Left ventricle myocardium inferior (tissue), 1 donor: Measurements from ENCODE around the gene C17orf113. TPM values are rescaled to one million over a fixed set of nuclear protein-coding genes. Genes with fewer than 3 reads are reported as not detected.
A peak's percentile ranks its signal among the peaks of the same experiment; 100 is the strongest.
"Not testable (repeated sequence)": the region's sequence is repeated elsewhere in the genome, so short reads cannot be mapped to it uniquely, and the experiment has no call there.

Source experiments
- DNase-seq: peaks from one replicate; pipeline ENCODE4 v3.0.0-alpha.2; 2020
- H3K27ac ChIP-seq: fragments of 200-600 bp; replicated peaks from 2 replicates; pipeline ENCODE4 v1.8.0; 2021
- H3K27me3 ChIP-seq: fragments of 200-600 bp; 2 replicates; pipeline ENCODE4 v1.8.0; 2021; ENCODE audit warnings: low read depth
- H3K36me3 ChIP-seq: fragments of 200-600 bp; 2 replicates; pipeline ENCODE4 v1.8.0; 2021
- H3K4me1 ChIP-seq: fragments of 200-600 bp; 2 replicates; pipeline ENCODE4 v1.8.0; 2021
- H3K4me3 ChIP-seq: fragments of 200-600 bp; 2 replicates; pipeline ENCODE4 v1.8.0; 2021; ENCODE audit warnings: mild to moderate bottlenecking, moderate library complexity
- H3K9me3 ChIP-seq: fragments of 200-600 bp; replicated peaks from 2 replicates; pipeline ENCODE4 v1.8.0; 2021
- intact Hi-C: fragments of 100-400 bp; cut with micrococcal nuclease; formaldehyde crosslinking; loops from one replicate; pipeline ENCODE4 v1.11.0; 2022
- total RNA-seq: library from RNA; stranded (reverse); fragmentation: NEBNext Ultra II Directional; extraction: Animal tissue kit (Norgen Biotek cat#: 25700); gene quantifications from one replicate; pipeline ENCODE4 v1.2.1, GENCODE V29; 2021
- TF ChIP-seq, protein P1 (sequence below): fragments of 200-600 bp; IDR thresholded peaks from 2 replicates; pipeline ENCODE4 v1.8.0; 2021; ENCODE audit warnings: antibody characterized with exemption, mild to moderate bottlenecking, borderline replicate concordance
- donor health status: DM: no; HTN: yes; CAD: no; lungs with severe emphysema.

C17orf113 gene
- total RNA-seq, 1 donor from 2014 or later, result 0.63 TPM

DNA sequence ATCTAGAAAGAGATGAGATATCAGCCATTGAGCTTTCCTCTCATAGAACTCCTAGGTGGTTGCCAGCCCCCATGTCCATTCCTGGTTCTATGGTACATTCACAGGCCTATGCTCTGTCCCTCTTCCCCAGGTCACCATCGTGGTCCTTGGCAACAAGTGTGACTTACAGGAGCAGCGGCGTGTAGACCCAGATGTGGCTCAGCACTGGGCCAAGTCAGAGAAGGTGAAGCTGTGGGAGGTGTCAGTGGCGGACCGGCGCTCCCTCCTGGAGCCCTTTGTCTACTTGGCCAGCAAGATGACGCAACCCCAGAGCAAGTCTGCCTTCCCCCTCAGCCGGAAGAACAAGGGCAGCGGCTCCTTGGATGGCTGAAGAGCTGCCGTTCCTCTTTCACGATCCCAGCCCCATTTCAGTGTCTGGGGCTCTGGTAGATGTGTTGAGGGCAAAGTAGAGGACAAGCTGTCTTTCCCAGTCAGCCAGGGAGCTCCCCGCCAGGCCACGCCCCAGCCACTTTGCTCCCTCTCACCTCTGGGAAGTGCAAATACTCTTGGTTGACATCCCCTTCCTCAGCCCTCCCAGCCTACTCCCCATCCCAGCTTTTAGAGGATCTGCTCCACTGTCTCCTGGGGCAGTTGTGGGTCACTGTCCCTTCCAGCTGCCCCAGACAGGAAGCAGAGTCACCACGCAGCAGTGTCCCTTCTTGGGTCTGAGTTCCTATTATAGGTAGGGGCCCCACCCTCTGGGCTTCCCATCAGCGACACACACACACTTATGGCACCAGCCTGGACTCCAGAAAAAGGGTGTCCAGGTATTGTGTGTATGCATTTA is 26.7 kb downstream of the C17orf113 start:
- peaks cover 16% of the 10 kb centered on the region for H3K27me3 ChIP-seq
- intact Hi-C loops, result loop anchor here (5.0 kb wide), 1 partner anchor 94 kb away; no protein-coding TSS in a partner anchor
- TF ChIP-seq, protein P1, sequence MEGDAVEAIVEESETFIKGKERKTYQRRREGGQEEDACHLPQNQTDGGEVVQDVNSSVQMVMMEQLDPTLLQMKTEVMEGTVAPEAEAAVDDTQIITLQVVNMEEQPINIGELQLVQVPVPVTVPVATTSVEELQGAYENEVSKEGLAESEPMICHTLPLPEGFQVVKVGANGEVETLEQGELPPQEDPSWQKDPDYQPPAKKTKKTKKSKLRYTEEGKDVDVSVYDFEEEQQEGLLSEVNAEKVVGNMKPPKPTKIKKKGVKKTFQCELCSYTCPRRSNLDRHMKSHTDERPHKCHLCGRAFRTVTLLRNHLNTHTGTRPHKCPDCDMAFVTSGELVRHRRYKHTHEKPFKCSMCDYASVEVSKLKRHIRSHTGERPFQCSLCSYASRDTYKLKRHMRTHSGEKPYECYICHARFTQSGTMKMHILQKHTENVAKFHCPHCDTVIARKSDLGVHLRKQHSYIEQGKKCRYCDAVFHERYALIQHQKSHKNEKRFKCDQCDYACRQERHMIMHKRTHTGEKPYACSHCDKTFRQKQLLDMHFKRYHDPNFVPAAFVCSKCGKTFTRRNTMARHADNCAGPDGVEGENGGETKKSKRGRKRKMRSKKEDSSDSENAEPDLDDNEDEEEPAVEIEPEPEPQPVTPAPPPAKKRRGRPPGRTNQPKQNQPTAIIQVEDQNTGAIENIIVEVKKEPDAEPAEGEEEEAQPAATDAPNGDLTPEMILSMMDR, result no peak
- H3K36me3 ChIP-seq, result peaks cover 31% of the 10 kb centered on the region
- H3K4me1 ChIP-seq, result peaks cover 43% of the 10 kb centered on the region
- H3K9me3 ChIP-seq, result no peaks in the 10 kb centered on the region
- H3K27ac ChIP-seq, result peak overlapping the region; percentile 83
- peak; percentile 35 for DNase-seq
- H3K4me3 ChIP-seq, result no peak overlapping the region

DNA sequence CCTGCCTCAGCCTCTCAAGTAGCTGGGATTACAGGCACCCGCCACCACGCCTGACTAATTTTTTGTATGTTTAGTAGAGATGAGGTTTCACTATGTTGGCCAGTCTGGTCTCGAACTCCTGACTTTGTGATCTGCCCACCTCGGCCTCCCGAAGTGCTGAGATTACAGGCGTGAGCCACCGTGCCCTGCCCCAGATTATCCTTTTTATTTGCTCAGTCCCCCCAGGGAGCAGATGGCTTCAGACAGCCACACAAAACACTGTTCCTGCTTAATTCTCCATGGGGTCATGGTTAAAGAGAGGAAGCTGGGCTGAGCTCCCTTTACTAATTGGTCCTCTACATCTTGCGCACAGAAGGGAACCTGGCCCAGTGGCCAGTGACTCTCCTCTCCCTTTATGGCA is 29.6 kb downstream of the C17orf113 start:
- DNase-seq, H3K27ac ChIP-seq, H3K27me3 ChIP-seq, H3K9me3 ChIP-seq: not testable (repeated sequence)
- intact Hi-C loops, result loop anchor here (5.0 kb wide), 1 partner anchor 96 kb away; no protein-coding TSS in a partner anchor
- peaks cover 71% of the 10 kb centered on the region for H3K4me1 ChIP-seq
- H3K4me3 ChIP-seq, result peak overlapping the region; percentile 87
- peaks cover 31% of the 10 kb centered on the region for H3K36me3 ChIP-seq

DNA sequence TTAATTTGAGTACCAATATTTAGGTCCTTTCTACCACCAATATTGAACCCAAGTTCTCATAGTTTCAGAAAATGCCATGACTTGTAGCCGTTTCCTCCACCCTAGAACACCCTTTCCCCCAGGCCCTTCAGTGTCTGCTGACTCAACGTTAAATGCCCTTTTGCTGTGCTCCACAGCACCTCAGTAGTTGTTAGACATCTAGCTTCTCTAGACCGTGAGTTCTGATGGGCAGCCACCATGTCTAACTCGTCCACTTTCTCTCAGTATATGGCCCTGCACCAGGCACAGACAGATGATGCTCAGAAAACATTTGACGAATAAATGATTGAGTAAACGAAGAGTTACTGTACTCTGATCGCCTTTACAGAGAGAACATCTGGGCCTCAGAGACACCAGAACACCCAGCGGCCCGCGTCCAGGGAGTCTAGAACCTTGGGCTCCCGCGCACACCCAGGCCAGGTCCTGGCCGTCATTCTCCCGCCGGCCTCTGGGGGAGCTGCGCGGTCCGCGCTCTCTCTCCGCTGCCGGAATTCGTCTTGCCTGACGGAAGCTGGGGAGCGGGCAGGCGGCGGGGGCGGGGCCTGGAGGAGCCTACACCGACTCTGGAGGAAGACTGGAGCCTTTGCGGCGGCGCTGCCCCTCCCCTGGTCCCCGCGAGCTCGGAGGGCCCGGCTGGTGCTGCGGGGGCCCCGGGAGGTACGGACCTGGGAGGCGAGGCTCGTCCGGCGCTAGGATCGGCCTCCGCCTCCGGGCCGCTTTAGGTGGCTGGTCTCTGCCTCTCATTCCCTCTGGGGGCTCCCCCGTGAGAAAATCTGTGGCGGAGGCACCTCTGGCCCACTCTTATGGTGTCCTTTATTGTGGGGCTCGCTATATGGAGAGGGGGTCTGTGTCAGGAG is 30.6 kb downstream of the C17orf113 start, which contains the start of gene NKIRAS2:
Gene NKIRAS2, plus strand, starts transcription at position 582 of the 896 bp plus-strand sequence. CDS start 1,488 bp downstream, outside the sequence.
- H3K9me3 ChIP-seq, result no peaks in the 10 kb centered on the region
- peaks cover 31% of the 10 kb centered on the region for H3K36me3 ChIP-seq
- TF ChIP-seq, protein P1, result peak; percentile 98
- peak within 1 kb of the TSS; percentile 88 for H3K27ac ChIP-seq
- peaks cover 74% of the 10 kb centered on the region for H3K4me1 ChIP-seq
- peak within 1 kb of the TSS; percentile 87 for H3K4me3 ChIP-seq
- intact Hi-C loops, result loop anchor here (5.0 kb wide), 1 partner anchor 98 kb away; no protein-coding TSS in a partner anchor
- no peaks in the 10 kb centered on the region for H3K27me3 ChIP-seq
- peak; percentile 95 for DNase-seq

DNA sequence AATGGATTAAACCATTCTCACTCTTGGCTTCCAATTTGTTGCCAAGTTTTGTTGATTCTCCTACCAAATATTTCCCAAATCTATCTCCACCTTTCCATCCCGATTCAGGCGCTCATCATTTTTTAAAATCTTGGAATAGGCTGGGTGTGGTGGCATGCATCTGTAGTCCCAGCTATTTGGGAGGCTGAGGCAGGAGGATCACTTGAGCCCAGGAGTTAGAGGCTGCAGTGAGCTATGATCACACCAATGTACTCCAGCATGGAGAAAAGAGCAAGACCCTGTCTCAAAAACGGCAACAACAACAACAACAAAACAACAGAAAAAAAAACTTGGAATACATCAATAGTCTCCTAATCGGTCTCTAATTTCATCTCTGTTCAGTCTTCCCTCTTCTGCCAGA is 31.4 kb downstream of the C17orf113 start:
- no peak overlapping the region for H3K27ac ChIP-seq
- H3K27me3 ChIP-seq, result no peaks in the 10 kb centered on the region
- intact Hi-C loops, result no loop called here
- H3K4me3 ChIP-seq, result no peak overlapping the region
- H3K9me3 ChIP-seq, result no peaks in the 10 kb centered on the region
- no peak for DNase-seq
- TF ChIP-seq, protein P1, result no peak
- H3K4me1 ChIP-seq, result peaks cover 74% of the 10 kb centered on the region
- peaks cover 26% of the 10 kb centered on the region for H3K36me3 ChIP-seq

DNA sequence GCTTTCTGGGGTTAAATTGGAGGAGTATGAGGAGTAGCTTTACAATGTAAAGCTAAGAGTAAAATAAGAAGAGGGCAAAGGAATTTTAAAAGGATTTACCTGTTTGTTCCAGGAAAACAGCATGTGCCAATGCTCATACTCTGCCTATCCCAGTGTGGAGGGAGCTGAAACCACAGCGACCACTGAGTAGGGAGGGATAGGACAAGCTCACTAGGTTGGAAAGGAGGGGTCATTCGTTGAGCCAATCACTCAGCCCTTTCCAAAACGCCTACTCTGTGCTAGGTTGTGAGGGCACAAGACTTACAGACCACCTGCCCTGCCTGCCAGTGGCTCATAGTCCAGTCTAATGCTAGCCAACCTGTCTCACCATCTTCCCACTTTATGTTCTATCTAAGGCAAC is 32.1 kb downstream of the C17orf113 start:
- intact Hi-C loops, result no loop called here
- DNase-seq, result no peak
- Histone ChIP-seq H3K27ac (peak overlapping the region; percentile 90), H3K36me3 (peaks cover 19% of the 10 kb centered on the region), H3K4me3 (peak overlapping the region; percentile 84), H3K9me3 (no peaks in the 10 kb centered on the region), H3K27me3 (no peaks in the 10 kb centered on the region), H3K4me1 (peaks cover 78% of the 10 kb centered on the region)
- TF ChIP-seq, protein P1, result no peak
